Loucy (cell line): ENCODE results near the gene NTRK1.

ENCODE experiments used
- H2AFZ ChIP-seq: fragments of 200-600 bp; sonication (generic); 2 replicates; pipeline ENCODE4 v1.6.0; 2016; ENCODE audit warnings: antibody characterized with exemption, mild to moderate bottlenecking, low read length, moderate library complexity
- H3F3A ChIP-seq: fragments of 200-600 bp; 2 replicates; pipeline ENCODE4 v1.6.0; 2016; ENCODE audit warnings: antibody characterized with exemption, low read depth, mild to moderate bottlenecking
- H3K27me3 ChIP-seq: fragments of 200-600 bp; sonication (generic); 2 replicates; pipeline ENCODE4 v1.6.1; 2014; ENCODE audit warnings: low read length, mild to moderate bottlenecking; ENCODE audit not compliant: insufficient read depth, poor library complexity, severe bottlenecking
- H3K36me3 ChIP-seq: fragments of 200-600 bp; sonication (generic); 2 replicates; pipeline ENCODE4 v1.6.1; 2016; ENCODE audit warnings: low read length; ENCODE audit not compliant: insufficient read depth
- H3K4me1 ChIP-seq: fragments of 200-600 bp; sonication (generic); 2 replicates; pipeline ENCODE4 v1.5.1; 2014; ENCODE audit warnings: low read length, mild to moderate bottlenecking; ENCODE audit not compliant: insufficient read depth, poor library complexity, severe bottlenecking
- H3K4me2 ChIP-seq: fragments of 200-600 bp; sonication (generic); 2 replicates; pipeline ENCODE4 v1.6.0; 2014; ENCODE audit warnings: antibody characterized with exemption, low read length, low read depth, mild to moderate bottlenecking; ENCODE audit not compliant: poor library complexity, severe bottlenecking
- H3K4me3 ChIP-seq: fragments of 200-600 bp; sonication (generic); 2 replicates; pipeline ENCODE4 v1.5.1; 2014; ENCODE audit warnings: low read length, mild to moderate bottlenecking, mixed read lengths; ENCODE audit not compliant: poor library complexity, severe bottlenecking
- H3K79me2 ChIP-seq: fragments of 200-600 bp; sonication (generic); 2 replicates; pipeline ENCODE4 v1.6.1; 2014; ENCODE audit warnings: low read length; ENCODE audit not compliant: insufficient read depth
- H3K9ac ChIP-seq: fragments of 200-600 bp; sonication (generic); 2 replicates; pipeline ENCODE4 v1.6.0; 2014; ENCODE audit warnings: mild to moderate bottlenecking, low read depth, low read length, moderate library complexity; ENCODE audit not compliant: poor library complexity, severe bottlenecking
- H3K9me2 ChIP-seq: fragments of 200-600 bp; sonication (generic); replicated peaks from 2 replicates; pipeline ENCODE4 v1.6.1; 2016; ENCODE audit warnings: low read depth, low read length, mixed read lengths
- H3K9me3 ChIP-seq: fragments of 200-600 bp; sonication (generic); 2 replicates; pipeline ENCODE4 v1.6.1; 2014; ENCODE audit warnings: mild to moderate bottlenecking, antibody characterized with exemption, low read length, low read depth; ENCODE audit not compliant: insufficient read depth
- H4K20me1 ChIP-seq: fragments of 200-600 bp; sonication (generic); 2 replicates; pipeline ENCODE4 v1.6.0; 2014; ENCODE audit warnings: antibody characterized with exemption, low read length, mild to moderate bottlenecking; ENCODE audit not compliant: insufficient read depth, poor library complexity, severe bottlenecking
- EZH2phosphoT487 ChIP-seq: fragments of 200-600 bp; IDR thresholded peaks from 2 replicates; pipeline ENCODE4 v1.6.1; 2018; ENCODE audit warnings: antibody characterized with exemption, mild to moderate bottlenecking, moderate library complexity, borderline replicate concordance
- TF ChIP-seq, protein P1 (sequence below): fragments of 200-600 bp; sonication (generic); conservative IDR thresholded peaks from 2 replicates; pipeline ENCODE4 v1.5.1; 2014; ENCODE audit warnings: mild to moderate bottlenecking, antibody characterized with exemption, low read length

NTRK1 gene

DNA sequence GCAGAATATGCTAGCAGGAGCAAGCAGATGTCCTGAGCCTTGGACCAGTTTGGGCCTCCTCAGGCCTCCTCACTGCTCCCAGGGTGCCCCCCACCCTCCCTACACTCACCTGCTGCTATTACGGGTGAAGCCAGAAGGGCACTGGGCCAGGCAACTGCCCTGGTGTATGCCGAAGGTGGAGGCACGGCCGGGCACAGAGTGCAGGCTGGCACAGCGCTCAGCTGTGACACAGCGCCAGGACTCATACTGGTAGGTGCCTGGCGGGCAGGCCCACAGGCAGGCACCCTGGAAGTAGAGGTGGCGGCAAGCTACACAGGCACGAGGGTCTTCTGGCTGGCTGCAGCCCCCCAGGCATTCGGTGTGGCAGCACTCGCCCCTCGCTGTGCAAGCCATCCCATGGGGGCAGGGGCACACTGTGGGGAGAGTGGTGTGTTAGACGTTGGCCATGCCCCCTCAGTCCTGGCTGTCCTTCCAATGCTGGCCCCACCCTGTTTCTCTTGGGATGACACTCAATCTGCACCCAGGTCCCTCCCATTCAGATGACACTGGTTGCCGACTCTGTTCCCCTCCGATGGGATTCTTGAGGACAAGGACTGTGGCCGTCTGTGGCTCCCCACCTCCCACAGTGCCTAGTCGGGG lies 8.8 kb upstream of the NTRK1 start:
- Histone ChIP-seq H2AFZ (no peak overlapping the region), H4K20me1 (no peaks in the 10 kb centered on the region), H3K9me3 (no peaks in the 10 kb centered on the region), H3K9ac (no peak overlapping the region), H3F3A (no peaks in the 10 kb centered on the region), H3K79me2 (no peaks in the 10 kb centered on the region), H3K36me3 (no peaks in the 10 kb centered on the region), H3K27me3 (no peaks in the 10 kb centered on the region), H3K4me2 (no peak overlapping the region), H3K9me2 (no peaks in the 10 kb centered on the region), H3K4me1 (no peaks in the 10 kb centered on the region), H3K4me3 (no peak overlapping the region)
- no peak for TF ChIP-seq EZH2phosphoT487
- TF ChIP-seq, protein P1, sequence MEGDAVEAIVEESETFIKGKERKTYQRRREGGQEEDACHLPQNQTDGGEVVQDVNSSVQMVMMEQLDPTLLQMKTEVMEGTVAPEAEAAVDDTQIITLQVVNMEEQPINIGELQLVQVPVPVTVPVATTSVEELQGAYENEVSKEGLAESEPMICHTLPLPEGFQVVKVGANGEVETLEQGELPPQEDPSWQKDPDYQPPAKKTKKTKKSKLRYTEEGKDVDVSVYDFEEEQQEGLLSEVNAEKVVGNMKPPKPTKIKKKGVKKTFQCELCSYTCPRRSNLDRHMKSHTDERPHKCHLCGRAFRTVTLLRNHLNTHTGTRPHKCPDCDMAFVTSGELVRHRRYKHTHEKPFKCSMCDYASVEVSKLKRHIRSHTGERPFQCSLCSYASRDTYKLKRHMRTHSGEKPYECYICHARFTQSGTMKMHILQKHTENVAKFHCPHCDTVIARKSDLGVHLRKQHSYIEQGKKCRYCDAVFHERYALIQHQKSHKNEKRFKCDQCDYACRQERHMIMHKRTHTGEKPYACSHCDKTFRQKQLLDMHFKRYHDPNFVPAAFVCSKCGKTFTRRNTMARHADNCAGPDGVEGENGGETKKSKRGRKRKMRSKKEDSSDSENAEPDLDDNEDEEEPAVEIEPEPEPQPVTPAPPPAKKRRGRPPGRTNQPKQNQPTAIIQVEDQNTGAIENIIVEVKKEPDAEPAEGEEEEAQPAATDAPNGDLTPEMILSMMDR = no peak

DNA sequence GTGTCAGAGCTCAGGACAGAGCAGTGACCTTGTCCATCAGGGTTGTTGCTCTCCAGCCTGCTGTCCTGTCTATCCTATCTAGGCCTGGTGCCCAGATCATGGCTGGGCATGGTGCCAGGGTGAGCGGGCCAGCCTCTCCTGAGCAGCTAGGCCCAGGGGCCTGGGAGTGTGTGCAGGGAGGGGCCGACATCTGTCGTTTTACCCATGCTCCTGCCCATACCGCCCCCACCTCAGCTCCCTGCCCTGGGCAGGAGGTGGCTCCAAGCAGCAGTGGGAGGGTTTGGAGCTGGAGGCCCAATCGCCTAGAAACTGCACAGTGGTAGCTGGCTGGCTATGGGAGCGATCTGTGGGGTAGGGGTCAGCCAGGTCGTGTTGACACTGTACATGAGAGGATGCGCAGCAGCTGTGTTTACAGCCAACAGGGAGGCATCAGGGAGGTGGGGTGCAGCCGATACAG lies 8.2 kb upstream of the NTRK1 start:
- Histone ChIP-seq H3K36me3 (no peaks in the 10 kb centered on the region), H3K9me2 (no peaks in the 10 kb centered on the region), H3K4me2 (no peak overlapping the region), H3K9ac (no peak overlapping the region), H3K4me3 (no peak overlapping the region), H3F3A (no peaks in the 10 kb centered on the region), H2AFZ (no peak overlapping the region), H4K20me1 (no peaks in the 10 kb centered on the region), H3K27me3 (no peaks in the 10 kb centered on the region), H3K79me2 (no peaks in the 10 kb centered on the region), H3K9me3 (no peaks in the 10 kb centered on the region), H3K4me1 (no peaks in the 10 kb centered on the region)
- TF ChIP-seq, protein P1 = no peak
- TF ChIP-seq EZH2phosphoT487 = no peak

DNA sequence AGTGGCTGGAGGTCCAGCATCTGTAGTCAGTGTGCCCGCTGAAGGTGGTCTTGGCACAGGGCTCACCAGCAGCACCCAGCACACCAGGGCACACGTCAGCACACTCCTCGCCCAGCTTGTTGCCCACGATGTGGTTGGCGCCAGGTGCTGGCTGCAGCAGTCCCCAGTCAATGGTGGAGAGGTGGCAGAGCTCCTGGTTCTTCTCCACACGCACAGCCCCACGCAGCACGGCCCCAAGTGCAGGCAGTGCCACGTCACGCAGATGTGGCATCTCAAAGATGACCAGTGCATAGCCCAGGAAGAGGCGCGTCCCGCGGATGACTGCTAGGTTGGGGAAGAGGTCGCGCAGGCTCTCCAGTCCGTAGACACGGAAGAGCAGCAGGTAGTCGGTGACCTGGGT lies 6.9 kb upstream of the NTRK1 start:
- Histone ChIP-seq H3F3A (no peaks in the 10 kb centered on the region), H3K36me3 (no peaks in the 10 kb centered on the region), H4K20me1 (no peaks in the 10 kb centered on the region), H3K9me3 (no peaks in the 10 kb centered on the region), H3K9ac (no peak overlapping the region), H3K4me2 (no peak overlapping the region), H3K9me2 (no peaks in the 10 kb centered on the region), H2AFZ (no peak overlapping the region), H3K4me3 (no peak overlapping the region), H3K27me3 (no peaks in the 10 kb centered on the region), H3K4me1 (no peaks in the 10 kb centered on the region), H3K79me2 (no peaks in the 10 kb centered on the region)
- TF ChIP-seq, protein P1 = no peak
- TF ChIP-seq EZH2phosphoT487 = no peak
